DMS79 (cell line): ENCODE data around the gene NOM1.

ENCODE experiments used
- DNase-seq: peaks from one replicate; lab custom pipeline; 2025; lab: John Stamatoyannopoulos, UW

NOM1 gene

GRCh38 chr7:157004521-157005455 lies 55.3 kb downstream of the NOM1 start:
- no peak for DNase-seq

GRCh38 chr7:157005456-157006204 lies 56.1 kb downstream of the NOM1 start:
- no peak for DNase-seq

- DNase-seq = no peak
Measured at GRCh38 chr7:157006205-157006747, 56.8 kb downstream of the NOM1 start.

GRCh38 chr7:157006829-157007469 lies 57.4 kb downstream of the NOM1 start:
- no peak for DNase-seq

GRCh38 chr7:157007470-157008066 lies 58.1 kb downstream of the NOM1 start:
- no peak for DNase-seq

- DNase-seq = peak; percentile 13
Measured at GRCh38 chr7:157008206-157009169, 59.0 kb downstream of the NOM1 start.

- DNase-seq = no peak
Measured at GRCh38 chr7:157009170-157009777, 59.8 kb downstream of the NOM1 start.

- DNase-seq = no peak
Measured at GRCh38 chr7:157009778-157010587, 60.5 kb downstream of the NOM1 start.

- peak; percentile 58 for DNase-seq
Measured at GRCh38 chr7:157010588-157011332, 61.2 kb downstream of the NOM1 start, which contains the start of gene MNX1. MNX1 (minus strand) TSS chr7:157010663; CDS start chr7:157010350, 313 bp downstream.

GRCh38 chr7:157011333-157012112 lies 62.0 kb downstream of the NOM1 start:
- peak; percentile 15 for DNase-seq

- no peak for DNase-seq
Measured at GRCh38 chr7:157012113-157012547, 62.6 kb downstream of the NOM1 start.

- no peak for DNase-seq
Measured at GRCh38 chr7:157013101-157013500, 63.6 kb downstream of the NOM1 start.

GRCh38 chr7:157013602-157014549 lies 64.4 kb downstream of the NOM1 start:
- no peak for DNase-seq

- DNase-seq = no peak
Measured at GRCh38 chr7:157014635-157015555, 65.4 kb downstream of the NOM1 start.

GRCh38 chr7:157016024-157016351 lies 66.5 kb downstream of the NOM1 start:
- no peak for DNase-seq
